ENCODE data around the gene PKD1.
"Not testable (repeated sequence)": the region's sequence is repeated elsewhere in the genome, so short reads cannot be mapped to it uniquely, and the experiment has no call there.

PKD1 gene

DNA sequence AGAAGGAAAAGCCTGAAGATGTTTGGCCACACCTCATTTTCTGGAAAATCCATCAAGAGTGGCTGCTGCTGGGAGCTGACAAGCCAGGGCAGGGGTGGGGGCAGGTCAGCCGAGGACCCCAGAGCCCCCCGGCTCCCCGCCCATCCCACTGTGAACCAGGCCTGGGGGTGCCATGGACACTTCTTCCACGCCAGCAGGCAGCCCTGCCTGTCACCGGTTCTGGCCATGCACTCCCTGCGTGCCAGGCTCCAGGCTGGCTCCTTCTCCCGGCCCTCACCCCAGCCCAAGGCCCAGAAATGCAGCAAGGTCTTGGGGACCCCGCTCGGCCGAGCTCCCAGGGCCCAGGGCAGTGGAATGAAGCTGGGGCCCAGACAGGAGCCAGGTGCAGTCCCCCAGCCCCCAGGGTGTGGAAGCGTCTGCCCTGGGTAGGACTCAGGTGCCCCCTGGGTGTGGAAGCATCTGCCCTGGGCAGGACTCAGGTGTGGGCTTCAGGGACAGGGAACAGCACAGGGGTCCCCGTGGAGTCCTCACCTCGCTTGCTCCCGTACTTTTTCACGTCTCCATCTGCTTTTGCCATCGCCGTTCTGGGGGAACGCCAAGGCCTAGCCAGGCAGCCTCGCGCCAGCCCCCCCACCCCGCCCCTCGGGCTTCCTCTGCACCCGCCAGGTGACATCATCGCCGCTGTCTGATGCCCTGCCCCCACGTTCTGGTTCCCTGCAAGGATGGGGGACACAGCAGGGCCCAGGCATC lies 12.6 kb downstream of the PKD1 start:
- DNase-seq, result not testable (repeated sequence)

DNA sequence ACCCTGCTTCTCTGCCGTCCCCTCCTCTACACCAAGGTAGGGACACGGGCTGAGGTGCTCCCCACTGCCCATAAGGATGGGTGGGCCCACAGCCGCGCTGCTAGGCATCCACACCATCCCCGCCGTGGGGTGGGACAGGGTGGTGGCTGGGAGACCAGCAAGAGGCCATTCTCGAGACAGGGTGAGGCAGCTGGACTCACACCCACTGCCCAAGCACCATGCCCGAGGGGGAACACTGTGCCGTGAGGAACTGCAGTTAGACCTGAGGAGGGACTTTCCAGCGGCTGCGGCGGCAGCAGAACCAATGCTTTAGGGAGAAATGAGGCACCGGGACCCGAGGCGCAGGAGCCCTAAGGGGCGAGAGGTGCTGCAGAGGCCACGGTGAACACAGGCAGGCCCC lies 13.3 kb downstream of the PKD1 start:
- no peak for DNase-seq

DNA sequence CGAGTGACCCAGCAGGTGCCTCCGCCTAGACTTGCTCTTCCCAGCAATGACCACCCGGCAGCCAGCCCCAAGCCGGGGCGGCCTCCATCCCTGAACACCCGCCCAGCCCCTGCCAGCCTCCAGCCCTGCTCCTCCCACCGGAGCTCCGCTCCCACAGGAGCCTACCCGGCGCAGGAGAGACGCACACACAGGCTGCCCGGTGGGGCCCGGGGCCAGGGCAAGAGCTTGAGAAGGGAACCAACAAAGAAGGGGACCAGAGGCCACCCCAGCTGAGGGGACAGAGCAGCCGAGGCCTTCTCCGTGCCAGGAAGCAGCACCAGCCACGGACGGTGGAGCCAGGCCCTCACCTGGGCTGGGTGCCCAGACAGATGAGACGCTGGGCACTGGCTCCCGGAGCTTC lies 13.8 kb downstream of the PKD1 start:
- DNase-seq, result no peak

DNA sequence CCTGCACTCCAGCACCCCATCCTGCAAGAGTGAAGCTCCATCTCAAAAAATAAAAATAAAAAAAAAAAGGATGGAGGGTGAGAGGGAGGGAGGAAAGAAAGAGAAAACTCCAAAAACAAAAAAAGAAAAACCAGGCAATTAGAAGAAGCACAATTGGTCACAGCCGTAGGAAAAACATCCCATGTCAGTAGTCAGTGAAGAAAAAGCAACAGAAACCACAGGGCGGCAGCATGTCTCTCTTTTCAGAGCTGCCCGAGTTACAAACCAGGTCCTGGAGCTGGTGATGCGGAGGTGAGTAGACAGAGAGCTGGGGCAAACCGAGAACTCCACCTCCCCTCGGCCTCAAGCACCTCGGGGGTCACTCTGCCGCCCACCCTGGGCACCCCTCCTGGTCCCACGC lies 14.4 kb downstream of the PKD1 start:
- peak; percentile 13 for DNase-seq

DNA sequence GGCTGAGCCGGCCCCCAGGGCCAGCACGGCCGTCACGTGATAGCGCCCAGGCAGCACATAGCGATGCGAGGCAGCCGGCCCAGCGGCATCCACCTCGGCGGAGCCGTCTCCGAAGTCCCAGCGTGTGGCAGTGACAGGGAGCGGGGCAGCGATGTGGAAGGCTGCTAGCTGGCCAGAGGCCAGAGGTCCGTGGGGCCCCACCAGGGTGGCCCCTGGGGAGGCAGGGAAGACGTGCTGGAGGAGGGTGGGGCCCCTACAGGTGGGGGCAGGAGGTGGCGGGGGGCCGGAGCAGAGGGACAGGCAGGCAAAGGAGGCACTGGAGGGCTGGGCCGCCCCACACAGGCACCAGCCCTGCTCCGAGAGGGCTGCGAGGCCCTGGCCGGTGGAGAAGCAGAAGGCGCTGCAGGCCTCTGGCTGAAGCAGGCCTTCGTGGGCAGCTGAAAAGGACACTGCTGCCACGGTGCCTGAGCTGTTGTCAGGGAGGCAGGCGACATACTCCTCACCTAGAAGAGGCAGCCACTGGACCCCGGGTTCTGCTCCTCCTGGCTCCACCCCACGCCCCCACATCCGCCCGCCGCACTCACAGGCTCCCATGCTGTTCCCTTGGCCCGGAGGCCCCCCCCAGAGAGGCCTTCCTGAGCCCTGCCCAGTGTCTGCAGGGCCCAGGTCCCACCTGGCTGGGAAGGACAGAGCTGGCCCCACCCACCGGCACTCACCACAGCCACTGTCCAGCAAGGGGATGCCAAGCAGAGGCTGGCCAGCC lies 17.6 kb downstream of the PKD1 start:
- not testable (repeated sequence) for DNase-seq

DNA sequence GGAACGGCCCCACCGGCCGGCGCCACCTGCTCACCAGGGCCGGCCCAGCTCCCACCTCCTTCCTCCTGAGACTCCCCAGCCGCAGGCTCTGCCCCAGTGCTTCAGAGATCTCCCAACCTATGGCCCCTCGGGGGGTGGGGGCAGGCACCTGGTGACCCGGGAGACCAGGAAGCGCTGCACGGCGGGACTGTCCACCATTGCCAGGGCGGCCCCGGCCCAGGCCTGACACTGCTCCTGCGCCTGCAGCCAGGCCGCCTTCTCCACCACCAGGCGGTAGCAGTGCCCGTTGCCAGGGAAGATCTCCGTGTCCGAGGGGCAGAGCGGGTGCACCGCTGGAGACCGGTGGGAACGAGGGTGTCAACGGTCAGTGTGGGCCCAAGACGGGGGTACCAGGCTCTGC lies 18.4 kb downstream of the PKD1 start:
- DNase-seq, result not testable (repeated sequence)

DNA sequence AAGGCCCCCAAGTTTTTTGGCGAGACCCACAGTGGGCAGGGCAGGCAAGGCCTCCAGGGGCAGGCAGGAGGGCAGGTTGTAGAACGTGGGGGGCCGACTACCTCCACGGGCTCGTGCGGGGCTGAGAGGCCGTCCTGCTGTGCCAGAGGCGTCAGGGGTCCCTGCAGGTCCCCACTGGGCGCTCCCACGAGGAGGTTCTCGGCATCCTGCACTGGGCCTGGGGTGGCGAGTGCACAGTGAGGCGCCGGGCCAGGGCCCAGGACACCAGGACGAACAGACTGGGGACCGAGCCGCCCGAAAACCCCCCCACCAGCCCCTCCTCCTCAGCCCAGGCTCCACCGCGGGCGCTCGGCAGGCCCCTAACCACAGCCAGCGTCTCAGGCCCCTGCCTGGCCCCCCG lies 19.3 kb downstream of the PKD1 start:
- not testable (repeated sequence) for DNase-seq

DNA sequence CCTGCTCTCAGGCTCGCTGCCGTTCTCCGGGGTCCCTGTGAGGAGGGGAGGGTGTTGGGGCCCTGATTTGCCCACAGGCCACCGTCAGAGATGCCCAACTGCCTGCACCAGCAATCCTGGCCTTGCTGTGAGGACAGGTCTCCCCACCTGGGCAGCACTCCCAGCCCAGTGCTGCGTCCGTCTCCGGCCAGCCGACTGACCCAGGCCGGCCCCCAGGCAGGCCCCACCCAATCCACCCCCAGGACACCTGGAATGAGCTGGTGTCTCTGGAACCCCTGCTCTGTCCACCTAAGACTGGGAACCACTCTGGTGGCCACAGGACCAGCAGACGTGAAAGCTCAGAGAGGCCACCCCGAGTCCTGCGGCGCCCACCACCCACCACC lies 20.1 kb downstream of the PKD1 start:
- DNase-seq, result no peak

DNA sequence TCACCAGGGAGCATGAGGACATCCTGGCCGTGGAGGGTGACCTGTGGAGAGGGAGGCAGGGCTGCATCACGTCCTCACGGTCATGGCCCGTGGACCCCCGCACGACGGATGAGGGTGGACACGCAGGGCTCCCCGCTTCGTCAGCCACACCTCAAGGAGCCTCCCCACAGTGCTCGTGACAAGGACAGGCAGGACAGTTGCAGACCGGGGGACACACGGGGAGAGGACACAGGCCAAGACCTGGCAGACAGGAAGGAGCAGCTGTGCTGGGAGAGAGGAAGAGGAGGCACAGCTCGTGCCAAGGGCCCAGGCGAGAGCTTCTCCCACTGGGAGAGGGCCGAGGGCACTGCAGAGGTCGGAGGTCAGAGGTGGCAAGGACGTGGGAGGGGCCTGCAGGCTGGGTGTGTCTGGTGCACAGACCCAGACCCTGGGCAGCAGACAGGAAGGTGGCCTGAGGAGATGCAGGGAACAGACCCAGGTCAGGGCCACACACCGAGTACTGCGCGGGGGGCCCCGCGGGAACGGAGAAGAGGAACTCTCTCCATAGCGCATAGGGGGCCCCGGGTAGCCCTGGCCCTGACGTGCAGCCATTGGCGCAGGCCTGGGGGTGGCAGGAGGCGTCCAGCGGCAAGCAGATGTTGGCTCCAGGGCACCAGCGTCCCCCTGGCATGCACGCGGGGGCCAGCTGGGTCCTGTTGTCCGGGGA lies 20.7 kb downstream of the PKD1 start:
- not testable (repeated sequence) for DNase-seq

DNA sequence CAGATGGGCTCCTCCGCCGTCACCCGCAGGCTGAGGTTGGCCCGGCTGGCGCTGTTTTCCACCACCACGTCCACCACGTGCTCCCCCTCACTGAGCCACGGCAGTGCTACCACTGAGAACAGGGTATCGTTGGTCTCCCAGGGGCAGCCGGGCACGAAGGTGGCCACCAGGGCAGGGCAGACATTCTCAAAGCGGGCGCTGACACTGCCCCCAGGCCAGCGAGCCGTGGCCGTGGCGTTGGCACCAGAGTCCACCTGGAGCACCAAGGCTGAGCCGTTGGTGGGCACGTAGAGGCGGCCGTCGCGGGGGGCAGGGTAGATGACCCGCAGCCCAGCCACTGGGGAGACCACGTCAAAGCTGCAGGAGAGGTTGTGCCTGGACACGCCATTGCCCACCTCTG lies 21.5 kb downstream of the PKD1 start:
- not testable (repeated sequence) for DNase-seq

DNA sequence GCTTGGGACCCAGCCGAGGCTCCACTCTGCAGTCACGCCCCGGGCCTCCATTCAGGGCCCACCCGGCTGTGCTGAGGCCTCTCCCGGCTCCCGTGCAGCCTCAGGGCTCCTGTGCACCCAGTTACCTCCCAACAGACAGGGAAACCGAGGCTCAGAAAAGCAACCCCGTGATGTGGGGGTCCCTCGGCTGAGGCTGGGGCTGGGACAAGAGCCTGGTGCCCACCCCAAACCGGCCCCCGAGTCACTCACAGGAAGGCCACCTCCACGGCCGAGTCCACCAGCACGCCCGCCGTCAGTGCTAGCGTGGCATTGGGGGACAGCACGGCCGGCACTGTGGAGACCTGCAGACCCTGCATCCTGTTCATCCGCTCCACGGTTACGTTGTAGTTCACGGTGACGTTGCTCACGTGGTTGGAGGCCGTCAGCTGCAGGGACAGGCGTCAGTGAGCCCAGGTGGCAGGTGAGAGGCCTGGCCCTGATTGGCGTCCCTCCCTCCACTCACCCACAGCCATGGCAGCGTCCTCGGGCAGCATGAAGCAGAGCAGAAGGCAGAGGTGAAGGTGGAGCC lies 23.1 kb downstream of the PKD1 start:
- not testable (repeated sequence) for DNase-seq

DNA sequence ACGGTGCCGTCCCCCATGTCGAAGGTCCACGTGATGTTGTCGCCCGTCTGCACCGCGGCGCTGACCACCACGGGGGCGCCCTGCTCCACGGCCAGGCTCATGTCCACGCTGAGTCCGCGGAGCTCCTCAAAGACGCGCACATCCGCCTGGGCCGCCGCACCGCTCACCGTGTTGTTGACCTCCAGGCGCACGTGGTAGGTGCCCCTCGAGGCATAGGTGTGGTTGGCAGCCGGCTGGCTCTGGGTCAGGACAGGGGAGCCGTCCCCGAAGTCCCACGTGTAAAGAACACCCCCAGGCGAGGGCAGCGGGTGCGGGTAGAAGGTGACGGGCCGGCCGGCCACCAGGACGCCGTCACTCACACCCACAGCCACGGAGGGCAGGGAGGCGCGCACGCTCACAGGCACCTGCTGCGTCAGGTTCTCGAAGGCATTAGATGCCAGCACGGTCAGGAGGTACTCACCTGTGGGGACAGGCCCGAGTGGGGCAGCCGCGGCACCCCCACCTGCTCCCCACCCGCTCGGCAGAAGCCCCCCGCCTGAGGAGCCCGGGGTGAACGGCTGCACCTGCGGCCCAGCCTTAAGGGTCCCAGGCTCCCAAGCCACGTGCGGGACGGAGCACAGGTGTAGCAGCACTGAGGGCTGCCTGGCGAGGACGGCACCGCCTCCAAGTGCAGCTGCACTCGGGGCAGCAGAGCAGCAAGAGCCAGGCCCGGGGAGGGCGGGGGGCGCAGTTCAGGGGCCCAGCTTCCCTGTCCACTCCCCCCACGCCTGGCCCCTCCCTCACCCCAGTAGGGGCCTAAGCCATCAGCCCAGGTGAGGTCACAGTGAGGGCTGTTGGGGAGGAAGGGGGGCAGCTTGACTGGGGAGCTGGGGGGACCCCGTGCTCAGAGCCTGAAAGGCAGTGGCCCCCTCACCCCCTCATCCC lies 24.0 kb downstream of the PKD1 start:
- DNase-seq, result not testable (repeated sequence)

DNA sequence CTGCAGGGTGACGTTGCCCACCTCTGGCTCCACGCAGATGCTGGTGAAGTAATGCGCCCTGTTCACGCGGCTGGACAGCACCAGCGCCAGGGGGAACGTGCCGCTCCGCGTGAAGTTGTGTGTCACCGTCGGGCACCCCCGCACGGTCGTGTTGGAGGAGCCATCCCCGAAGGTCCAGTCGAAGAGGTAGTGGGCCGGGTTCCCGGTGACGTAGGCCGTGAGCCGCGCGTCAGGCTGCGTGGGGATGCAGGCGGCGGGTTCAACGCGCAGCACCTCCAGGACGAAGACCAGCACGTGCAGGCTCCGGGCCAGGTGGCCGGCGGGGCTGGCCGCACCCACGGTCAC lies 24.7 kb downstream of the PKD1 start:
- not testable (repeated sequence) for DNase-seq

DNA sequence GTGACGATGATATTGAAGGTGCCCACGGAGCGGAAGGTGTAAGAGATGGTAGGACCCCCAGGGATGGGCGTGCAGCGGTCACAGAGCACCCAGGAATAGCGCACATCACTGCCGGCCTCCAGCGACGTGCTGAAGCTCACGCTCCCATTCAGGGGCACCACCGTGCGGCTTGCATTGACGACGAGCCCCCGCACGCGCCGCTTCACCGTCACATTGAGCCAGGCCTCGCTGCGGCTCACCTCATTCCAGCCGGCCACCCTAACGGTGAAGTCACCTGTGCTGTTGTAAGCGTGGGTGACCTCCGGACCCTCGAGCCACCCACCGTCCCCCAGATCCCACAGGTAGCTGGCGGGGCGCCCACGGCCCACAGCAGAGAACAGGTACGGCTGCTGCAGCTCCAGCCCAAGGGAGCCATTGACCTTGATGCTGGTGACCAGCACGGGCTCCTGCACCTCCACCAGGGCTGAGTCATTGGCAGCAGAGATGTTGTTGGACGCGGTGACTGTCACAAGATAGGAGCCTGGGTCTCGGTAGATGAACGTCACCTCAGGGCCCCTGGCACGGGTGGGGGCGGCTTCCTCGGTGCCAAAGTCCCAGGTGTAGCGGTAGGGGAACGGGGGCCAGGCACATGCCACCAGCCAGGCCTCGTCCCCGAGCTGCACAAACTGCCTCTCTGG lies 25.2 kb downstream of the PKD1 start:
- DNase-seq, result not testable (repeated sequence)

DNA sequence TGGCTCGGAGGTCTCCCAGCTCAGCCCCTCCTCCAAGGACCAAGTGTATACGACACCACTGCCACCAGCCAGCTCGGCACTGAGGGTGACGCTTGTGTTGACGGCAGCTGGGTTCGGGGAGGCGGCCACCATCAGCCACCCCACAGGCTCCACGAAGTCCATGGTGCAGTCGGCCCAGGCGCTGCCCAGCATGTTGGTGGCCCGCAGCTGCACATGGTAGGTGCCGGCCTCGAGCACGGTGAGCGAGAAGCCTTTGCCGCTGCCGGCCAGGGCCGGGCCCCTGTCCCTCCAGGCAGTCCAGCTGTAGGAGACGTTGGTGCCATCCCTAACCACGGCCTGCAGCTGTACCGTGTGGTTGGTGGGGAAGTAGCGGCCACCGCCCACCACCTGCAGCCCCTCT lies 25.8 kb downstream of the PKD1 start:
- not testable (repeated sequence) for DNase-seq

DNA sequence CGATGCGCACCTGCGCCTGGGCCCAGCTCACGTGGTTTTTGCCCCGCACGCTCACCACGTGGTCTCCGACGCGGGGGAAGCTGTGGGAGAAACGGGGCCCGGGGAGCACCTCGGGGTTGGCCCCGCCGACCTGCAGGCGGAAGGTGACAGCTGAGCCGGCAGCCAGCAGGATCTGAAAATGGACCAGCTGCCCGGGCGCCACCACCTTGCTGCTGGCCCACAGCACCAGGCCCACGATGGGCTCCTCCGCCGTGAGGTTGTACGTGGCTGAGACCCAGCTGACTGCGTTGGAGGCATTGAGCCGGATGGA lies 26.5 kb downstream of the PKD1 start:
- not testable (repeated sequence) for DNase-seq

DNA sequence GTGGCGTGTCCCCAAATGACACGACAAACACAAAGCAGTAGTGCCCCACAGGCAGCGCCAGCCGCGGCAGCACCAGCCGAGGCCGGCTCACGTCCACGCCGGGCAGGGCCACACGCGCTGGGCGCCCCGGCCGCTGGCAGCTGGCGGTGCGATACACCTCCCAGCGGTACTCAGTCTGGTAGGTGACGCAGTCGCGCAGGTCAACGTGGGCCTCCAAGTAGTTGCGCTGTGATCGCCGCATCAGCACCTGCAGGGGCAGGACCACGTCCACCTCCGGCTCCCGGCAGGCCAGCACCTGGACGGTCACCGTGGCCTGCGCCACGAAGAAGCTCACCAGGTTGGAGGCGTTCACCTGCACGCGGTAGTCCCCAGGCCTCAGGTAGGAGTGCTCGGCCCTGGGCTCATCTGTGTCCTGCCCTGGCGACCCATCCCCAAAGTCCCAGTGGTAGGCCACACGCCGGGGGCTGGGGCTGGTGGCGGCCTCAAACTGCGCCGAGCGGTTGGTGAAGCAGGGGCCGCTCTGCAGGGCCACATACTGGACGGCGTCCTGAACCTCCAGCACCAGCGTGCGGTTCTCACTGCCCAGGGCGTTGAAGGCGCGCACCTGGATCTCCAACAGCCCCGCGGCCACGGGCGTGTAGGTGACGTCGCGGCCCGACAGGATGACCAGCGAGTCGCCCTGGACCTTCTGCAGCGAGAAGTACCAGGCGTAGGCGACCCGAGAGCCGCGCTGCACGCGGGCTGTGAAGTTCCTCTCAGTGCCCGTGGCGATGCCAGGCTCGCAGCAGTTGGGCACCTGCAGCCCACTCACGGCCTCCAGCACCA lies 27.0 kb downstream of the PKD1 start:
- not testable (repeated sequence) for DNase-seq

DNA sequence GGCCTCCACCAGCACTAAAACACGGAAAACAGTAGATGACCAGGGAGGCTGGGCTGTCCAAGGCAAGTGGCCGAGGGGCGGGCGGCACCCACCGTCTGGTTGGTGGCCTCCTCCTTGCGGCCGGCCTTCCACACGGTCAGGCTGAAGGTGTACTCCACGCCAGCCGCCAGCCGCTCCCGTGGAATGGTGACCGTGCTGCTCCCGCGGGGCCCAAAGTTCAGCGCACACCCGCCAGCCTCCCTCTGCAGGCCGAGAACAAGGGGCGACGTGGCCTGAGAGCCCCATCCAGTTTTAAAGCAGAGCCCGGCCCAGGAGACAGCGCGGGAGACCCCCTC lies 27.9 kb downstream of the PKD1 start:
- not testable (repeated sequence) for DNase-seq

DNA sequence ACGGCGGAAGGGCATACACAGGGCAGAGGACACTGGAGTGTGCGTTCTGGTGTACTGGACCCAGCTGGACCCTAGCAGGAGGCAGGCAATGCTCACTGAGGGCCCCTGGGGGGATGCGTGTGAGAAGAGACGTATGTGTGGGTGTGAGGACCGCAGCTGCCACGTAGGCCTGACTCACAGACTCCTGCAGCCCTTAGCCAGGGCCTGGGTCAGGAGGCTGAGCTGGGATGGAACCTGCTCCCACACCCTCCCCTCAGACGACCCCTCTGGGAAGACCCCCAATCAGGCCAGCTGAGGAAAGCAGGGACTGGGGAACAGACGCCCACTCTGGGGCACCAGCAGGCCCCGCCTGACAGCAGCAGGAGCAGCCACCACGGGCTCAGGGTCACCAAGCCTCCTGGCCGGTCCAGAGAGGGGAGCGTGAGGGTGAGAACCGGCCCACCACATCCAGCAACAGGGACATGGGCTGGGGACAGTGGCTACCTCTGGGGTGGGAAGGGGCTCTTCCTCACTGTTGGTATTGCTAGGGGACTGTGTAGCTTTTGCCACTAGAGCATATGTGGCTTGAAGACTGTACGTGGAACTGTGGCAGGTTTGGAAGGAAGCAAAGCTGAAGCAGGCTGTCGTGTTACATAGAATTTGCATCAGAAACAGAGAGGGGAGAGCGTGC lies 28.4 kb downstream of the PKD1 start:
- not testable (repeated sequence) for DNase-seq

DNA sequence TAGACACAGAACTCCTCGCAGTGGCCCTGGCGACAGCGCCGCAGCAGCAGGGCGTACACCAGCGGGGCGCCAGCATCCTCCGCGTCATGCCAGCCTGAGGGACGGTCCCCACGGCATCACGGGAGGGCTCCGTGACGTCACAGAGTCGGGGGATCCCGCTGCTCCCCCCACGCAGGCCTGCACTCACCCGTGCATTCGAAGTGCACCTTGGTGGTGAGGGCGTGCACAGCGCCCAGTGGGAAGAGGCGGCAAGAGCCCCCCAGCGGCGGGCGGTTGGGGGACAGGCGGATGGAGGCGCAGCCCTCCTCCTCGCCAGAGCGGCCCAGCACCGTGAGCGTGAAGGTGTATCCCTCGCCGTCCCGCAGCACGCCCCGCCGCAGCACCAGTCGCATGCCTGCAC lies 29.5 kb downstream of the PKD1 start:
- DNase-seq, result not testable (repeated sequence)

DNA sequence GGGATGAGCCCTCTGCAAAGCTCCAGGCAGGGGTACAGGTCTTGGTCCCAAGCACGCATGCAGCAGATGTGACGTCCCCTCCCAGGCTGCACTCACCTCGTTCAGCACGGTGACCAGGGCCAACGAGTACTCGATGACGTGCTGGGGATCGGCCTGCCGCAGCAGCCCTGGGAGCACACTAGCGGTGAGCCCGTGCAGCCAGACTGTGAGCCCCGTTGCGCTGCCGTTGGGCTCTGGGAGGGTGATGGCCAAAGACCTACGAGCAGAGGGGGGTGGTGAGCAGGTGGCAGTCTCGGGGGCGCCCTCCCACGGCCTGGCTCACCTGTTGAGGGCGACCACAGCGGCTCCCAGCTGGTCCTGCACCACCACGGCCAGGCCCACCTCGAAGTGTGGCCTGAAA lies 29.9 kb downstream of the PKD1 start:
- not testable (repeated sequence) for DNase-seq

Data from inflammatory macrophage treated with lipopolysaccharide for 4 hours (primary cell).